Upper lobe of left lung (tissue), 6 donors: ENCODE results near the gene PRLR. TPM values are rescaled to one million over a fixed set of nuclear protein-coding genes. Genes with fewer than 3 reads are reported as not detected.
"Not testable (repeated sequence)": the region's sequence is repeated elsewhere in the genome, so short reads cannot be mapped to it uniquely, and the experiment has no call there.

ENCODE experiments used
- ATAC-seq, 2 donors: fragments of 200-7000 bp; cut with Tn5 transposase; one replicate each; pipeline ENCODE4 v1.9.1; 2022; ENCODE audit warnings: mild to moderate bottlenecking in 2 of 2, moderate library complexity in 2 of 2; ENCODE audit not compliant: low FRiP score in 2 of 2
- DNase-seq, 2 donors: peaks; one replicate each; pipeline ENCODE4 v3.0.0-alpha.2; 2019 to 2020
- H3K27ac ChIP-seq, 4 donors: fragments of 200-600 bp; sonication (generic); one replicate each; pipeline ENCODE4 v1.5.1; 2016 to 2019
- H3K27me3 ChIP-seq, 4 donors: fragments of 200-600 bp; sonication (generic); one replicate each; pipeline ENCODE4 v1.5.1; 2017 to 2019
- H3K36me3 ChIP-seq, 4 donors: fragments of 200-600 bp; sonication (generic); one replicate each; pipeline ENCODE4 v1.5.1; 2016 to 2019
- H3K4me1 ChIP-seq, 4 donors: fragments of 200-600 bp; sonication (generic); one replicate each; pipeline ENCODE4 v1.5.1; 2018 to 2019
- H3K4me3 ChIP-seq, 4 donors: fragments of 200-600 bp; sonication (generic); one replicate each; pipeline ENCODE4 v1.5.1; 2017 to 2019; ENCODE audit warnings: mild to moderate bottlenecking in 2 of 4, moderate library complexity in 1 of 4
- H3K9me3 ChIP-seq, 4 donors: fragments of 200-600 bp; sonication (generic); one replicate each; pipeline ENCODE4 v1.5.1; 2018 to 2019
- EP300 ChIP-seq, 4 donors: sonication (generic); formaldehyde crosslinking; IDR thresholded peaks; one replicate each; pipeline ENCODE4 v1.5.1; 2017; ENCODE audit warnings: antibody characterized with exemption in 4 of 4, control low read depth in 2 of 4
- POLR2A ChIP-seq, 4 donors: fragments of 450-650 bp; IDR thresholded peaks; one replicate each; pipeline ENCODE4 v1.5.1; 2016 to 2017; ENCODE audit warnings: antibody characterized with exemption in 4 of 4, mild to moderate bottlenecking in 2 of 4
- POLR2AphosphoS5 ChIP-seq, 2 donors: sonication (generic); formaldehyde crosslinking; IDR thresholded peaks; one replicate each; pipeline ENCODE4 v1.5.1; 2017; ENCODE audit warnings: antibody characterized with exemption in 2 of 2
- WGBS, 2 donors: methylation state at CpG; one replicate each; pipeline ENCODE4 v1.1.5; 2017 to 2018; 5-methylcytosine and 5-hydroxymethylcytosine counted together
- total RNA-seq, 6 donors: library from RNA; depleted of rRNA in 4 of 6; stranded (reverse); fragments of >200 nt in 4 of 6; gene quantifications; one replicate each; pipeline versions ENCODE4 v1.1.0 to v1.2.1, GENCODE V29; 2016 to 2021
- TF ChIP-seq, protein P1 (sequence below), 6 experiments: fragments of 450-650 bp in 4 of 6; fragments of 200-600 bp in 2 of 6; sonication (generic) in 2 of 6; IDR thresholded peaks; one replicate each; pipeline ENCODE4 v1.5.1; 2016 to 2019; ENCODE audit warnings: antibody characterized with exemption in 6 of 6
- donor health status: DM: no; HTN: no; CAD: no; lungs with moderate emphysema.
- donor health status: DM: no; HTN: yes; CAD: no; lungs with severe emphysema.

PRLR gene
- total RNA-seq, 6 donors from 2014 or later = 0.49 to 3.6 (median 1.8) TPM; not detected in 1

DNA sequence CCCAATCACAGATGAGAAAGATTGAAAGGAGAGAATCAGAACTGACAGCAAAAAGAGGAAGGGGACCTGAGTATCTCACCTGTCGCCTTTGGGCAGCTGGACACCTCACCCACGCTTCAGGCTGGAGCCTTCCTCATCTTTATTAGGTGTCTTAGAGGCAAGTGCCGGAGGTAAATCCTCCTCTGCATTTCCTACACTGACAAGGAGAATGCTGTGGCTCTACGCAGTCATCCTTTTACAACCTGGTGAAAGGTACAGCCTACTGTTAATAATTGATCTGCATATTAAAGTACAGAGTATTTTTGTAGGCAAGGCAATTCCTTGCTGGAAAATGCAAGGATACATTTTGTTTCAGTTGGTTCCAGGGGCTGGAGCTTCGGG, 34.8 kb downstream of the PRLR start:
- TF ChIP-seq, protein P1, sequence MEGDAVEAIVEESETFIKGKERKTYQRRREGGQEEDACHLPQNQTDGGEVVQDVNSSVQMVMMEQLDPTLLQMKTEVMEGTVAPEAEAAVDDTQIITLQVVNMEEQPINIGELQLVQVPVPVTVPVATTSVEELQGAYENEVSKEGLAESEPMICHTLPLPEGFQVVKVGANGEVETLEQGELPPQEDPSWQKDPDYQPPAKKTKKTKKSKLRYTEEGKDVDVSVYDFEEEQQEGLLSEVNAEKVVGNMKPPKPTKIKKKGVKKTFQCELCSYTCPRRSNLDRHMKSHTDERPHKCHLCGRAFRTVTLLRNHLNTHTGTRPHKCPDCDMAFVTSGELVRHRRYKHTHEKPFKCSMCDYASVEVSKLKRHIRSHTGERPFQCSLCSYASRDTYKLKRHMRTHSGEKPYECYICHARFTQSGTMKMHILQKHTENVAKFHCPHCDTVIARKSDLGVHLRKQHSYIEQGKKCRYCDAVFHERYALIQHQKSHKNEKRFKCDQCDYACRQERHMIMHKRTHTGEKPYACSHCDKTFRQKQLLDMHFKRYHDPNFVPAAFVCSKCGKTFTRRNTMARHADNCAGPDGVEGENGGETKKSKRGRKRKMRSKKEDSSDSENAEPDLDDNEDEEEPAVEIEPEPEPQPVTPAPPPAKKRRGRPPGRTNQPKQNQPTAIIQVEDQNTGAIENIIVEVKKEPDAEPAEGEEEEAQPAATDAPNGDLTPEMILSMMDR (IDR thresholded peaks at IDR 0.05) = no peak
- TF ChIP-seq POLR2AphosphoS5 (IDR thresholded peaks at IDR 0.05) (no peak), EP300 (IDR thresholded peaks at IDR 0.05) (no peak), POLR2A (IDR thresholded peaks at IDR 0.05) (no peak)
- no peaks in the 10 kb centered on the region for H3K9me3 ChIP-seq
- no peak for DNase-seq
- no peaks in the 10 kb centered on the region for H3K27me3 ChIP-seq
- H3K4me3 ChIP-seq = no peak overlapping the region
- H3K4me1 ChIP-seq = peaks cover 16 to 18% (median 16%) of the 10 kb centered on the region in 4 donors
- H3K27ac ChIP-seq = peak overlapping the region in 1 of 4 donors; percentile 49
- no peaks in the 10 kb centered on the region for H3K36me3 ChIP-seq
- no peak for ATAC-seq
- 93% methylated on average over 5 of the region's 5 CpGs for WGBS, 2 donors

DNA sequence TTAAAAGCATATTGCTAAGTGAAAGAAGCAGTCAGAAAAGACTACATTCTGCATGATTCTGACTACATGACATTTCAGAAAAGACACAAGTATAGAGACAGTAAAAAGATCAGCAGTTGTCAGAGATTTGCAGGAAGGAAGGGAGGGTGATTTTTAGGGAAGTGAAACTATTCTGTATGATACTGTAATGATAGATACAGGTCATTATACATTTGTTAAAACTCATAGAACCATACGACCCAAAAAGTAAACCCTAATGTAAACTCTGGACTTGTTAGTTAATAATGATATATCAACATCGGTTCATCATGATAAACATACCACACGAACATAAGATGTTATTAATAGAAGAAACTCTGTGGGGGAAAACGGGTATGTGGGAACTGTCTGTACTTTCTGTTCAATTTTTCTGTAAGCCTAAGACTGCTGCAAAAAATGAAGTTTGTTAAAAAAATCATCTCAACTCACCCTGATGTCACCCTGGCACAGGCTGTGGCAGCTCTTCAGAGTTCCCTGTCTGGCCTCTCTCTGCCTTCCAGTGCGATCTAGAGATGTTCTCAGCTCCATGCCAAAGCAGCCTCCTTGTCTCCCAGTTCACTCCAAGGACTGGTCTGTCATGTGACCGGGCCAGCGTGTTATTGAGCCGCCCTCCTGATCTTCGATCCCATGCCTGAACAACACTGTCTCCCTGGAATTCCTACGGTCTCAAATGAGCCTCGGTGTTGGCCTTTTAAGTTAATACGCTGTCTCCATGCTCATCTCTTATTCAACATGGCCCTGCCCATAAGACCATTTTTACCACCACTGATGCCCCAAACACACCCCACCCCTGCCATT, 35.4 kb downstream of the PRLR start:
- WGBS, 2 donors = 66 to 78% methylated on average over 12 of the region's 12 CpGs
- no peaks in the 10 kb centered on the region for H3K36me3 ChIP-seq
- DNase-seq = no peak
- ATAC-seq = peak in 1 of 2 donors; percentile 48
- H3K4me3 ChIP-seq = peak overlapping the region in 1 of 4 donors; percentile 5
- H3K4me1 ChIP-seq = peaks cover 16 to 18% (median 16%) of the 10 kb centered on the region in 4 donors
- no peaks in the 10 kb centered on the region for H3K9me3 ChIP-seq
- peak overlapping the region in 1 of 4 donors; percentile 49 for H3K27ac ChIP-seq
- no peaks in the 10 kb centered on the region for H3K27me3 ChIP-seq
- no peak for TF ChIP-seq EP300 (IDR thresholded peaks at IDR 0.05)
- TF ChIP-seq, protein P1 (IDR thresholded peaks at IDR 0.05) = no peak
- no peak for TF ChIP-seq POLR2AphosphoS5 (IDR thresholded peaks at IDR 0.05)
- TF ChIP-seq POLR2A (IDR thresholded peaks at IDR 0.05) = no peak

DNA sequence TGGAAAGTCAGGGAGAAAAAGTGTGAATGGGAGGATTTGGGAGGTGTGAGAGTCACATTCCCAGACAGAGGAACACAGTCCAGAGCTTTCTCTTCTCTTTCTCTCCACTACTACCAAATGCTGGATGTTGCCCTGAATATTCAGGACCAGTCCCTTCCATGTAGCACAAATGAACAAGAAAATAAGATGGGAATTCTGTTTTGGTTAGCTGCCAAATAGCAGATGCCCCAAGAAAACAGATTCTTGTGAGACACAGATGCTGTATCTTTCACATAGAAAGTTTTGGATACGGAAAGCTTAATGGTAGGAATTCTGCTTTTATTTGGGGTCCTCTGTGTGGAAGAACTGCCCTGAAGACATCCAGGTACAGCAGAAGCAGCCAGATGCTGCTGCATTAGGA, 37.8 kb downstream of the PRLR start:
- no peak overlapping the region for H3K27ac ChIP-seq
- DNase-seq = no peak
- WGBS, 2 donors = 95 to 100% methylated on average over 1 of the region's 1 CpG
- H3K36me3 ChIP-seq = no peaks in the 10 kb centered on the region
- TF ChIP-seq POLR2A (IDR thresholded peaks at IDR 0.05) = no peak
- H3K9me3 ChIP-seq = no peaks in the 10 kb centered on the region
- no peak overlapping the region for H3K4me3 ChIP-seq
- ATAC-seq = no peak
- H3K4me1 ChIP-seq = peaks cover 0 to 3% (median under 1%) of the 10 kb centered on the region in 4 donors
- no peaks in the 10 kb centered on the region for H3K27me3 ChIP-seq

DNA sequence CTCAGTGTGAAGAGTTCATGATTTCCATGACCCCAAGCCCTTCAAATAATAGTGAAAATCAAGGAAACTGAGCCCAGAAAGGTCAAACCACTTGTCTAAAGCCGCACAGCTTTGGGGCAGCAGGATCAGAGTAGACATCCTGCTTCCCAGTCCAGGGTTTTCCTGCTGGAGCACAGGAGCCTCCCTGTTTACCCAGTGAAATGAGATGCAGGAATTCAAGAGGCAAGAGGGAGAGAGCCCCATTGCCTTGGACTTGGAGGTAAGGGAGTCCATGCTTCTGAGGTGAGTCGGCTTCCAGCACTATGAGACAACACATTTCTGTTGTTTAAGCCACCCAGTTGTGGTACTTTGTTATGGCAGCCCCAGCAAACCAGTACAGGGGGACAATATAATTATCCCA, 40.5 kb downstream of the PRLR start:
- H3K4me1 ChIP-seq, H3K27me3 ChIP-seq, H3K4me3 ChIP-seq, DNase-seq, ATAC-seq, H3K27ac ChIP-seq, H3K36me3 ChIP-seq, H3K9me3 ChIP-seq: not testable (repeated sequence)
- WGBS, 2 donors = 91 to 100% methylated on average over 2 of the region's 2 CpGs

DNA sequence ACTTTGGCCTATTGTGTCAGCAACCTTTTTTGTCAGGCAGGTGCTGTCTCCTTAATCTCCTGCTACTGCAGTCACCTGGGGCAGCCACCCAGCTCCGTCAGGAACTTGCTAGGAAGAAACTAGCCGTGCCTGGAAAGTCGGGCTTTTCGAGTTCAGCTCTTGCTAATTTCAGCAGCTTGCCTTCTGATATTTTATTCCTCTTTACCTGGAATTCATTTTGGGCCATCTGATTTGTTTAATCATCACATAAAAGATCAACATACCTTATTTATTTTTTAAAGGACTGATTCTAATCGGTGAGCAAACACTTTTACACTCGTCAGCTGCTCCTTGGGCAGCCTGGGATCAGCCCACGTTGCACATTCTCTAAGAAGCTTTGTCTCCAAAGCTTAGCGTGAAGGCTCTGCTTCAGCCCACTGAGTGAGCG, 42.2 kb downstream of the PRLR start:
- no peak for ATAC-seq
- no peaks in the 10 kb centered on the region for H3K9me3 ChIP-seq
- H3K36me3 ChIP-seq = no peaks in the 10 kb centered on the region
- H3K27ac ChIP-seq = no peak overlapping the region
- no peaks in the 10 kb centered on the region for H3K27me3 ChIP-seq
- peaks cover 0 to 6% (median 2%) of the 10 kb centered on the region in 4 donors for H3K4me1 ChIP-seq
- WGBS, 2 donors = 58 to 65% methylated on average over 9 of the region's 9 CpGs
- DNase-seq = no peak
- TF ChIP-seq POLR2AphosphoS5 (IDR thresholded peaks at IDR 0.05) = no peak
- no peak for TF ChIP-seq EP300 (IDR thresholded peaks at IDR 0.05)
- TF ChIP-seq, protein P1 (IDR thresholded peaks at IDR 0.05) = no peak
- no peak for TF ChIP-seq POLR2A (IDR thresholded peaks at IDR 0.05)
- H3K4me3 ChIP-seq = no peak overlapping the region

DNA sequence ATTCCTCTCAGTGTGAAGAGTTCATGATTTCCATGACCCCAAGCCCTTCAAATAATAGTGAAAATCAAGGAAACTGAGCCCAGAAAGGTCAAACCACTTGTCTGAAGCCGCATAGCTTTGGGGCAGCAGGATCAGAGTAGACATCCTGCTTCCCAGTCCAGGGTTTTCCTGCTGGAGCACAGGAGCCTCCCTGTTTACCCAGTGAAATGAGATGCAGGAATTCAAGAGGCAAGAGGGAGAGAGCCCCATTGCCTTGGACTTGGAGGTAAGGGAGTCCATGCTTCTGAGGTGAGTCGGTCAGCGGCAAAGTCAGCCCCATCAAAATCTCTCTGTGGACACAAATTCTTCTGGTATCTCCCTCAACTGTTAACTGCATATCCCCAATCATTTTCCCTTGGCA, 42.7 kb downstream of the PRLR start:
- not testable (repeated sequence) for H3K27ac ChIP-seq, H3K9me3 ChIP-seq, DNase-seq, H3K4me1 ChIP-seq, H3K36me3 ChIP-seq, H3K4me3 ChIP-seq, ATAC-seq, H3K27me3 ChIP-seq
- WGBS, 2 donors = 77 to 86% methylated on average over 2 to 3 of the region's 3 CpGs
